Measurements from ENCODE around the gene MARK4. TPM values are rescaled to one million over a fixed set of nuclear protein-coding genes. Genes with fewer than 3 reads are reported as not detected.

Gene MARK4
- total and polyA plus RNA-seq, 2 experiments from 2014 or later = 16.6 to 38.6 TPM

- TF ChIP-seq, protein P1, sequence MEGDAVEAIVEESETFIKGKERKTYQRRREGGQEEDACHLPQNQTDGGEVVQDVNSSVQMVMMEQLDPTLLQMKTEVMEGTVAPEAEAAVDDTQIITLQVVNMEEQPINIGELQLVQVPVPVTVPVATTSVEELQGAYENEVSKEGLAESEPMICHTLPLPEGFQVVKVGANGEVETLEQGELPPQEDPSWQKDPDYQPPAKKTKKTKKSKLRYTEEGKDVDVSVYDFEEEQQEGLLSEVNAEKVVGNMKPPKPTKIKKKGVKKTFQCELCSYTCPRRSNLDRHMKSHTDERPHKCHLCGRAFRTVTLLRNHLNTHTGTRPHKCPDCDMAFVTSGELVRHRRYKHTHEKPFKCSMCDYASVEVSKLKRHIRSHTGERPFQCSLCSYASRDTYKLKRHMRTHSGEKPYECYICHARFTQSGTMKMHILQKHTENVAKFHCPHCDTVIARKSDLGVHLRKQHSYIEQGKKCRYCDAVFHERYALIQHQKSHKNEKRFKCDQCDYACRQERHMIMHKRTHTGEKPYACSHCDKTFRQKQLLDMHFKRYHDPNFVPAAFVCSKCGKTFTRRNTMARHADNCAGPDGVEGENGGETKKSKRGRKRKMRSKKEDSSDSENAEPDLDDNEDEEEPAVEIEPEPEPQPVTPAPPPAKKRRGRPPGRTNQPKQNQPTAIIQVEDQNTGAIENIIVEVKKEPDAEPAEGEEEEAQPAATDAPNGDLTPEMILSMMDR (conservative IDR thresholded peaks at IDR 0.05; ENCODE audit: low read depth in 2 of 2) = no peak
- TF ChIP-seq, protein P2, sequence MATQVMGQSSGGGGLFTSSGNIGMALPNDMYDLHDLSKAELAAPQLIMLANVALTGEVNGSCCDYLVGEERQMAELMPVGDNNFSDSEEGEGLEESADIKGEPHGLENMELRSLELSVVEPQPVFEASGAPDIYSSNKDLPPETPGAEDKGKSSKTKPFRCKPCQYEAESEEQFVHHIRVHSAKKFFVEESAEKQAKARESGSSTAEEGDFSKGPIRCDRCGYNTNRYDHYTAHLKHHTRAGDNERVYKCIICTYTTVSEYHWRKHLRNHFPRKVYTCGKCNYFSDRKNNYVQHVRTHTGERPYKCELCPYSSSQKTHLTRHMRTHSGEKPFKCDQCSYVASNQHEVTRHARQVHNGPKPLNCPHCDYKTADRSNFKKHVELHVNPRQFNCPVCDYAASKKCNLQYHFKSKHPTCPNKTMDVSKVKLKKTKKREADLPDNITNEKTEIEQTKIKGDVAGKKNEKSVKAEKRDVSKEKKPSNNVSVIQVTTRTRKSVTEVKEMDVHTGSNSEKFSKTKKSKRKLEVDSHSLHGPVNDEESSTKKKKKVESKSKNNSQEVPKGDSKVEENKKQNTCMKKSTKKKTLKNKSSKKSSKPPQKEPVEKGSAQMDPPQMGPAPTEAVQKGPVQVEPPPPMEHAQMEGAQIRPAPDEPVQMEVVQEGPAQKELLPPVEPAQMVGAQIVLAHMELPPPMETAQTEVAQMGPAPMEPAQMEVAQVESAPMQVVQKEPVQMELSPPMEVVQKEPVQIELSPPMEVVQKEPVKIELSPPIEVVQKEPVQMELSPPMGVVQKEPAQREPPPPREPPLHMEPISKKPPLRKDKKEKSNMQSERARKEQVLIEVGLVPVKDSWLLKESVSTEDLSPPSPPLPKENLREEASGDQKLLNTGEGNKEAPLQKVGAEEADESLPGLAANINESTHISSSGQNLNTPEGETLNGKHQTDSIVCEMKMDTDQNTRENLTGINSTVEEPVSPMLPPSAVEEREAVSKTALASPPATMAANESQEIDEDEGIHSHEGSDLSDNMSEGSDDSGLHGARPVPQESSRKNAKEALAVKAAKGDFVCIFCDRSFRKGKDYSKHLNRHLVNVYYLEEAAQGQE (IDR thresholded peaks at IDR 0.05; ENCODE audit: unreplicated experiment) = no peak
Observed at GRCh38 chr19:45352062-45352461, 101.0 kb downstream of the MARK4 start (continued).

- H4K20me1 ChIP-seq (replicated peaks; ENCODE audit: insufficient read depth) = peaks cover 3% of the 10 kb centered on the region
- Mint-ChIP-seq H3K36me3 (ENCODE audit: low read depth) (peaks cover 66% of the 10 kb centered on the region), H3K27ac (no peak overlapping the region), H3K4me1 (no peaks in the 10 kb centered on the region; the same call in 1 of the 3 replicates), H3K9me3 (no peaks in the 10 kb centered on the region), H3K4me3 (no peak overlapping the region), H3K27me3 (ENCODE audit: insufficient read depth, low read depth, poor library complexity) (peaks cover 14% of the 10 kb centered on the region)
- H3K36me3 ChIP-seq (ENCODE audit: insufficient read depth) = peaks cover 27% of the 10 kb centered on the region; the same call in 1 of the 2 replicates
- no peaks in the 10 kb centered on the region for H3K9me2 ChIP-seq (ENCODE audit: insufficient read depth)
- no peak for TF ChIP-seq NANOG (IDR thresholded peaks at IDR 0.05; ENCODE audit: borderline replicate concordance)
- TF ChIP-seq, protein P1 (conservative IDR thresholded peaks at IDR 0.05; ENCODE audit: low read depth in 2 of 2) = no peak
- TF ChIP-seq, protein P2 (IDR thresholded peaks at IDR 0.05; ENCODE audit: unreplicated experiment) = no peak
- no peaks in the 10 kb centered on the region for H3F3A ChIP-seq (replicated peaks; ENCODE audit: low read depth)
- H3K27ac ChIP-seq (ENCODE audit: low read depth) = no peak overlapping the region
- H3K4me3 ChIP-seq = no peak overlapping the region
- H2AFZ ChIP-seq = no peak overlapping the region
- no peaks in the 10 kb centered on the region for H3K79me2 ChIP-seq (replicated peaks; ENCODE audit: insufficient read depth)
- ATAC-seq (no peak), DNase-seq (ENCODE audit: low spot score) (no peak)
- no peak overlapping the region for H3K4me2 ChIP-seq
- no peaks in the 10 kb centered on the region for H3K27me3 ChIP-seq (ENCODE audit: insufficient read depth)
- no peaks in the 10 kb centered on the region for H3K4me1 ChIP-seq (ENCODE audit: insufficient read depth)
Observed at GRCh38 chr19:45352471-45352870, 101.4 kb downstream of the MARK4 start.
